G401.6 (cell line): ENCODE results near the gene BBS1.
A peak's percentile ranks its signal among the peaks of the same experiment; 100 is the strongest.
"Not testable (repeated sequence)": the region's sequence is repeated elsewhere in the genome, so short reads cannot be mapped to it uniquely, and the experiment has no call there.

Experiments used
- FAIRE-seq: peaks from 2 replicates; lab custom pipeline; 2012; peaks lifted over from hg19 to GRCh38; lab: Jason Lieb, UNC

BBS1 gene

DNA sequence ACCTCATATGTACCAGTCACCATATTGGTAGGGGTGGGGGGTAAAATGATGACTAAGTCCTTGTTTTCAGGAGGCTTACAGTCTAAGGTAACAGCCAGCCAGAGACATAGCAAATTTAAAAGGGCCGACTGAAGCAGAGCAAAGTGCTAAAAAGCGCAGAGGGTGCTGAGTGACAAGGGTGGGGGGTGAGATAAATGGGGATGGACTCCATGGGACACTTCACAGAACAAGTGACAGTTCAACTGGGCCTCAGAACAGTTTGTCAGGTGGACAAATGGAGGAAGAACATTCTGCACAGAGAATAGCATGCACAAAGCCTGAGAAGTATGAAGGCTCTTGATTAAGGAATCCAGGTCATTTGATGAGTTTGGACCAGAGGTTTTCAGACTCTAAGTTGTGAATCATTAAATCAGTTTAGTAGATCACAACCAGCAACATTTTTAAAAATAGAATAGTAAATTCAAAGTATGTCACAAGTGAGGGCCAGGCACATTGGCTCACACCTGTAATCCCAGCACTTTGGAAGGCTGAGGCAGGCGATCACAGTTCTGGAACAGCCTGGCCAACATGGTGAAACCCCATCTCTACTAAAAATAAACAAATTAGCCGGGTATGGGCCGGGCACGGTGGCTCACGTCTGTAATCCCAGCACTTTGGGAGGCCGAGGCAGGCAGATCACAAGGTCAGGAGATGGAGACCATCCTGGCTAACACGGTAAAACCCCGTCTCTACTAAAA lies 14.0 kb downstream of the BBS1 start:
- no peak for FAIRE-seq

DNA sequence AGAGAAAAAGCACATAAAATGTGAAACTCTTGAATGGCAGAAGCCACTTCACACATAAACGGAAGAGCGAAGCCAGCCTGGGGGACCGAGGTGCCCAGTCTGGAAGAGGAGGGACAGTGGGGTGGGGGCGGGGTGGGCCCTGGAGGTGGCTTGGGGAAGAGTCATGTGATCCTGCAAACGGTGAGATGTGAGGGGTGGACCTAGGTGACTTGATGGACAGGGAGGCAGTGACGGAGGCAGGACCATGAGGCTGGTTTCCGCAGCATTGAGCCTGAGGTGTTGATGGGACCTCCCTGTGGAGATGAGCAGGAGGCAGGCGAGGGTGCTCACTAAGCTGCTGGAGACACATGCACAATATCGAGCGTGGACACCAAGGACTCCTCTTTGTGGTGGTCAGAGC lies 18.6 kb downstream of the BBS1 start:
- FAIRE-seq = no peak

DNA sequence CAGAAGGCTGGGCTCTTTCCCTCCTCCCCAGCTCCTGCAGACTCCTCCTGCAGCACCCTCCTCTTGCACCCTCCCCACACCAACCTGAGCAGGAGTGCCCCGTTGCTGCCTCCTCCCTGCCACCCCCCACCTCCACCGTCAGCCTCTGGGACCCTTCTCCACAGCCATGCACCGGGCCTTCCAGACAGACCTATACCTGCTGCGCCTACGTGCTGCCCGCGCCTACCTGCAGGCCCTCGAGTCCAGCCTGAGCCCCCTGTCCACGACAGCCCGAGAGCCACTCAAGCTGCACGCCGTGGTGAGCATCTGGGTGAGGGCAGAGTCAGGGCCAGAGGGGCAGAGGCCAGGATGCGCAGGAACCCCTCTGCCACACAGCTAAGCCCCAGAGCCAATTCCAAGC lies 19.2 kb downstream of the BBS1 start:
- no peak for FAIRE-seq

DNA sequence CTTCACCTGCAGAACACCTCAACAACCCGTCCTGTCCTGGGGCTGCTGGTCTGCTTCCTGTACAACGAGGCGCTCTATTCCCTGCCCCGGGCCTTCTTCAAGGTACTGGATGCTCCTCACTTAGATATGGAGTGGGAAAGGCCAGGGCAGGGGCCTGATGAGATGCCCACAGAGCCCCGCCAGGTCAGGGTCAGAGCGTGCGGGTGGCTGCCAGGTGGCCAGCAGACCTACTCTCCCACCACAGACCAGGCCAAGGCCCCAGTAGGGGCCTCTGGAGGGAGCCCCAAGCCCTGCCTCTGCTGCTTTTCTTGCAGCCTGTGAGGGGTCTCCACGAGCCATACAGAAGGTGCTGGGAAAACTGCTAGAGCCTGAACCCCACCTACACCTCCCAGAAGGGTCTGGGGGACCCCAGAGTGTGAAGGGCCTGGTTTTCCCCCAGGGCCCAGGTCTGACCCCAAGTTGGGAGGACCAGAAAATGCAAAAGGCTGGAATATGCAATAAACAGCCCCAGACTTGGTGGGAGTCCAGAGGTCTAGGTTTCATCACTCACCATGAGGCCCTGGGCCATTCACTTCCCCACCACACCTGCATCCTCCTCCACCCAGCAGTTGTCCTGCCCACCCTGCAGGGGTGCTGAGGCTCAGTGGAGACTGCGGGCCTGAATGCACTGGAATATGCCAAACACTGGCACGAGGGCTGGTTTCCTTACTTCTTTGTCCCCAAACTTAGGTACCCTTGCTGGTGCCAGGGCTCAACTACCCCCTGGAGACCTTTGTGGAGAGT lies 20.7 kb downstream of the BBS1 start:
- FAIRE-seq = no peak

DNA sequence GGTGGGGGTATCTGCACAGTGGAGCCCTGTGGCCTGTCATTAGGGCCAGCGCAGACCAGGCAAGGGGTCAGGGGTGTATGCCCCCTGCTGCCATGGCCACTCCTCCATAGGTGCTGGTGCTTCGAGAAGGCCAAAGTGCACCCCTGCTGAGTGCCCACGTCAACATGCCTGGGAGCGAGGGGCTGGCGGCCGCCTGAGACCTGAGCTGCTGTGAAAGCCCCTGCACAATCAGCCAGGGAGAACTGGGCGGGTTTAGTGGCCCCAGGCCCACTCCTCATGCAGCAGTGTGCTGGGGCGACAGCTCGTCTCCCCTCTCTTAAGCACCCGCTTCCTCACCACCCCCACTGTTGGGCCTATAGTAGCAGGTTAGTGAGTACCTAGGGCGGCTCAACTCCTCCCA lies 21.4 kb downstream of the BBS1 start:
- no peak for FAIRE-seq

DNA sequence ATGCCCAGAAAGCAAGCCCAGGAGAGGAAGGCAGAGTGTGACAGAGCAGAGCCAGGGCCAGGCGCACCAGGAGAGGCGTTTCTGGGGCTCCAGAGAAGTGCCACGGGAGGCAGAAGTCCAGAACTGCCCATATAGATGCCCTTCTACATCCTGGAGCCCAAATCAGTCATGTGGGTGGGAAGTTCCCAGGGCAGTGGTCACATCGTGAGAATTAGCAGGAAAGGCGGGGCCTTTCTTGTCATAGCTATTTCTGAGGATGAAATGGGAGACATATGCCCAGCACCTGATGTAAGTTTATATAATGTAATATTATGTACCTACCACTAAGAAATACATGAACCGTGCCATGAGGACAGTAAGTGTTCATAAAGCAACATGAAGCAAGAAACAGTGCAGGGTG lies 22.3 kb downstream of the BBS1 start:
- no peak for FAIRE-seq

DNA sequence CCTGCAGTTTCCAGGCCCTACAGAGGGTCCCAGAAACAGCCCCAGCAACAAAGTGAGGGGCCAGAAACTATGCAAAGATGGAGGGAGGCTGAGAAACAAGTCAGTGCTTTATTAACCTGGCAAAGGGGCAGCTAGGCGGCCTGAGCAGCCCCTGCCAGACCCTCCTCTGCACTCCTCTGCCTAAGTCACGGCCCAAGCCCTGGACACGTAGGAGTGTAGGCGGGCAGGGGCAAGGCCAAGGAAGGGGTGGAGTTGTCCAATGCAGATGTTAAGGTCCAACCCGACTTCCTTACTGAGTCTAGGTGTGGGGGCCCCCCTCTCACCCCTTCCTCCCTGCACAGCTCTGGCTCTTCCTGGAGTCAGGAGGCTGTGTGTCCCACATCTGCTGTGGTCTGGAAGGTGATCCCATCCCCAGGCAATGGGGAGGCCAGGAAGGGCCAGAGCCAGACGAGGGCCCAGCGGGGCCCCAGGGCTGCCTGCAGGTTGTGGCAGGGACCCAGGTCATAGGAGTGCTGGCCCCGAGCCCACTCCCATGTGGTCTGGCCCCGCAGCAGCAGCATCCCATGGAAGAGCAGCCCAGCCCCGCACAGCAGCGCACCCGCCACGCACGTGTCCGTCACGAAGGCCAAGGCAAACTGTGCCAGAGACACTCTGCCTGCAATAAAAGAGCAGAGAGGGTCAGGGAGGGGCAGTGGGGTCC lies 28.9 kb downstream of the BBS1 start:
- no peak for FAIRE-seq

DNA sequence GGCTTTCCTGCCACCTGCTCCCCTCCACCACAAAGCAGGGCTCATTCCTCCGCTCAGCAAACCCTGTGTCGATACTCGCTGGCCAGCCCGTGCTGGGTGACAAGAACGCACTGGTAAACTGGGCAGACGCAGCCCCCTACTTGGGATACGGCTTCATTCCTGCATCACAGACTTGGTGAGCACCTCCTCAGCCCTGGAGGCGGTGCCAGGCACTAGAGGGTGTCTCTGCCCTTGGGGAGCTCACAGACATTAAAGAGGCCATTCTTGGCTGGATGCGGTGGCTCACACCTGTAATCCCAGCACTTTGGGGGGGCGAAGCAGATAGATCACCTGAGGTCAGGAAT lies 29.4 kb downstream of the BBS1 start:
- no peak for FAIRE-seq

DNA sequence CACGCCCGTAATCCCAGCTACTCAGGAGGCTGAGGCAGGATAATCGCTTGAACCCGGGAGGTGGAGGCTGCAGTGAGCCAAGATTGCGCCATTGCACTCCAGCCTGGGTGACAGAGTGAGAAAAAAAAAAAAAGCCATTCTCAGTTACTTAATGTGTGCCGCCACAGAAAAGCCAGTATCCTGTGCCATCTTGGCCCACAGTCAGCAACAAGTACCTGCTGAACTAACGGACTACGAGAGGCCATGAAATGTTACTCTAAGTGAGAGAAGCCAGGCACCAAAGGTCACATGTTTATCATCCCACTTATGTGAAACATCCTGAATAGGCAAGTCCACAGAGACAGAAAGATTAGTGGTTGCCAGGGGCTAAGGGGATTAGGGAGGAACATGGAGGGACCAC lies 30.2 kb downstream of the BBS1 start:
- FAIRE-seq = not testable (repeated sequence)

DNA sequence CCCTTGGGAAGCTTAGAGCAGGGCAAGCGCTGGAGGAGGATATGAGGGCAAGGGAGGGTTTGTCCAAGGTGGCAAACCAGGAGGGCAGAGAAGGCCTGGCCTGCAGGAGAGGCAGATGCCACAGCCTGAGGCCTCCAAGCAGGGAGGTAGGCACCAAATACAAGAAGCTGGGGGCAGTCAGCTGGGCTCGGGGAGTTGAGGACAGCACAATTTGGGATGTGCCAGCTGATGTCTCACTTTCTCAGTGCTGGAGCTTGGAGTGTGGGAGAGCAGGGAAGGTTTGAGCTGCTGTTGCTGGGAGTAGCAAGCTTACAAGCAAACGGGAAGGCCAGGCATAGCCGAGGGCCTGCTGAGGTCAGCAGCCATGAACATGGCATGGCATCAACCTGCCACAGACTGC lies 31.5 kb downstream of the BBS1 start:
- FAIRE-seq = no peak

DNA sequence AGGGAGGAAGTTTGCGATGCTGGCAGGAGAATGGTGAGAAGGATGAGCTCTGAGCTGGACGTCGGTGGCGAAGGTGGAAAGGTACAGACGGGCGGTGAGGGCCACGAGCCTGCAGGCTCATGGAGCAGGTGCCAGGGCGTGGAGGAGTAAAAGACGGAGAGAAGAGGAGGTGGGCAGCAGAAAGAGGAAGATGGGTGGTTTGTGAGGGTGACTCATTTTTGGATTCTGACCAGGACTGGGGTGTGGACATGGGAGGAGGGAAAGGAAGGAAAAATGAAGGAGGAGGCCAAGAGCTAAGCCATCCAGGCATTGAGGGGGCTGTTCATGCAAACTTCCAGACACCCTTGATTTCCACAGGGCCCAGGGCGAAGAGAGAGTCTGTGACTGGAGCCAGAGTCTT lies 31.9 kb downstream of the BBS1 start:
- no peak for FAIRE-seq

DNA sequence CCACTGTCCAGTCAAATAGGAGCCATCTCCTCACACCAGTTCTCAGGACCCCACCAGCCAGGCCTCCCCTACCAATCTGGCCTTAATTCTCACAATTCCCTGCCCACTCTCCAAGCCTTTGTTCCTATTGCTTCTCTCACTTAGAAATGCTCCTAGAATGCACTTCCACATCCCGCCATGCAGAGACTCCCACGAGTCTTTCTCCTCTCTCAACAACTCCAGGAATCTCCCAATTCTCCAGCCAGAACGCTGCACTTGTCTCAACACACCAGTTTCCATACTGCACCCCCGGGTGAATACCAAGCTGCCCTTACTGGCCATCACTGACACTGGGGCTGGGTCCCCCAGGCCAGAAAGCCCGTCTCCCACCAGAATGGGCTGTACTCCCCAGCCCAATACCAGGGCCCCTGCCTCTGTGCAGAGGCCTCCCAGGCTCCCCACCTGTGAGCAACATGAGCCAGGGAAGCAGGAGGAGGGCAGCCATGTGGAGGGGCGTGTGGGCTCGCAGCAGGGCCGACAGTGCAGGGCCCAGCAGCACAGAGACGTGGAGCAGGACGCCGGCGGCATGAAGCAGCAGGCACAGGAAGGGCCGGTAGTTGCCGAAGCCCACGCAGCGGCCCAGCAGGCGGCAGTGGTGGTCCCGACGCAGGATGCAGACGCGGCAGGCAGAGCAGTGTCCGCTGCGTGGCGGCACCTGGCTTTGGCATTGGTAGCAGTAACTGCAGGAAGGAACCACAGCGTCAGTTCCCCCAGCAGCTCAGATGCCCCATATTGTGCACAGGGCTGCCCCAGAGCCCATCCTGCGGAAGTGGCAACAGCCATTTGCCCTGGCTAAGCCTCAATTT lies 33.0 kb downstream of the BBS1 start:
- FAIRE-seq = peak; percentile 49

DNA sequence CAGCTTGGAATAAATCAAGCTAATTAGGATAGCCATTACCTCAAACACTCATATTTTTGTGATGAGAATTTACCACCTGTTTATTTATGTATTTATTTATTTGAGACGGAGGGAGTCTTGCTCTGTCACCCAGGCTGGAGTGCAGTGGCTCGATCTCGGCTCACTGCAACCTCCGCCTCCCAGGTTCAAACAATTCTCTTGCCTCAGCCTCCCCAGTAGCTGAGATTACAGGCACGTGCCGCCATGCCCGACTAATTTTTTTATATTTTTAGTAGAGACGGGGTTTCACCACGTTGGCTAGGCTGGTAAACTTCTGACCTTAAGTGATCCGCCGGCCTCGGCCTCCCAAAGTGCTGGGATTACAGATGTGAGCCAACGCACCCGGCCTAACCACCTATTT lies 34.5 kb downstream of the BBS1 start:
- not testable (repeated sequence) for FAIRE-seq

DNA sequence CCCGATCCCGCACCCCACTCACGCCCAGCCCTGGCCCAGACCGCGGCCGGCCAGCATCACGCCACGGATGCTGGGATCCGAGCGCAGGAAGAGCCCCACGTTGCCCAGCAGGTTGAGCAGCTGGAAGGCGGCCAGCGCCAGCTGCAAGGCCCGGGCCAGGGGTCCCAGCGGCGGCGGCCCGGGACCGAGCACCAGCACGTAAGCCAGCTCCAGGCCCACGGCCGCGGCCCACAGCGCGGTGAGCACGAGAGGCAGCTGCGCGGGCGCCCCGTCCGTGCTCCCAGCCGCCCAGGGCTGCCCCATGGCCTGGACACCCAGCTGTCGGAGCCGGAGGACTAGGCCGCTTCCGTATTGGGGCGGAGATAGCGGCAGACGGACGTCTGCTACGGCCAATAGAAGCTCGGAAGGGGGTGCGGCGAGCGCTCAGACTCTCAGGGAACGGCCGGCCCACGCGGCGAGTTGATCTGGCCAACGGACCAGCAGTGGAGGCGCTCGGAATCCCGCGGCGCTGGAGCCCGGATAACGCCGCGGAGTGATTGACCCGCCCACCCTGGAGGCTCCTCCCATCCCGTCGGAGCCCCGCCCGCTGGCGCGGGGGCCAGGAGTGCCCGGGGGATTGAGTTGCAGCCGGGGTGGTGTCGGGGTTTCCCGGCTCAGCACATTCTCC lies 35.4 kb downstream of the BBS1 start, which contains the start of gene ZDHHC24:
Gene ZDHHC24 (minus strand): TSS at position 348 of the 667 bp plus-strand sequence. CDS start 45 bp downstream, at position 303.
- FAIRE-seq = peak; percentile 98

DNA sequence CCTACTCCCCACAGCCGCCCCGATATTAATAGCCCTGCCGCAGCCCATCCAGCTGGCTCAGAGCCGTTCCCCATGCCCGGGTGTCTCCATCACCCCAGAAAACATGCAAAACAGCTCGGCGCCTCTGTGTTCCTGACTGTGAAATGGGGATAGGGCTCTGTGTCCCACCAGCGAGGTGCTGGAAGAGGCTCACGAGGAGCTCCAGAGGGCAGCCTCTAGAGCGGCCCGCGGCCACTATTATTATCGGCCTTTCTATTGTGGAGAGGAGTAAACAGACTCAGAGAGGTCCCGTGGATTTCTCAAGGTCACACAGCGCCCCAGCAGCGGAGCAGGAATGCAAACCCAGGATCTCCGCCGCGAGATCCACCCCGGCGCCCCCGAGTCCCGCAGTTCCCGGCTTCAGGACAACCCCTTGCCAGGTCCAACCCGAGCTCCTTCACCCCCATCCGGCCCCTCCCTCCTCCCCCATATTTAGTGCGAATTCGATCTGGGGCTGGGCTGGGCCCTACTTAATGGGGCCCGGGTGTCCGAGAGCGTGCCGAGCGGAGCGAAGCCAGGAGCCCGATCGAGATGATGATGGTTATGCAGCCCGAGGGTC lies 36.0 kb downstream of the BBS1 start, which contains the start of gene ACTN3:
Gene ACTN3 (plus strand): TSS at position 536 of the 598 bp plus-strand sequence. CDS start 35 bp downstream, at position 571.
- FAIRE-seq = peak; percentile 13

DNA sequence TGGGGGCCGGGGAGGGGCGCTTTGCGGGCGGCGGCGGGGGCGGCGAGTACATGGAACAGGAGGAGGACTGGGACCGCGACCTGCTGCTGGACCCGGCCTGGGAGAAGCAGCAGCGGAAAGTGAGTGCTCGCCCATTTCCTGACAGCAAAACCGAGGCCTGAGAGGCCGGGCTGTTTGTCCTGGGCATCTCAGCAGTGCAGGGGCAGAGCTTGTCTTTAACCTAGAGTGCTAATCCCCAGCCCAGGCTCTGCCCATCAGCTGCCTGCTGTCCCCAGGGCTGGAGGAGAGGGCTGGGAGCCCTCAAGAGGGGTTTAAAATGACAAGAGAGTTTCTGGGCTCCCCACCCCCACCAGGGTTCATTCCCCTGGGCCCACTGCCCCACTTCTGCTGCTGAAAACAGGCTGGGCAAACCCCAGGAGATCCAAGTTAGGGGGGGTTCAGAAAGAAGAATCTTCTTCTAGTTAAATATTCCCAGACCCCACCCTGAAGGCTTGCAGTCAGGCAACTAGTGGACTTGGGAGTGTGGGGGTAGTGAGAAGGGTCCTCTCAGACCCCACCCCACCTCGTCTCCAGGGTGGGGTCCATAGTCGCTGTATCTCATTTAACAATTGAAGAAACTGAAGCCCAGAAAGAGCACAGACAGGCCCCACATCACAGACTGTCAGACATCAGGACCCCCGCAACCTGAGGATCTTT lies 36.7 kb downstream of the BBS1 start:
- no peak for FAIRE-seq

DNA sequence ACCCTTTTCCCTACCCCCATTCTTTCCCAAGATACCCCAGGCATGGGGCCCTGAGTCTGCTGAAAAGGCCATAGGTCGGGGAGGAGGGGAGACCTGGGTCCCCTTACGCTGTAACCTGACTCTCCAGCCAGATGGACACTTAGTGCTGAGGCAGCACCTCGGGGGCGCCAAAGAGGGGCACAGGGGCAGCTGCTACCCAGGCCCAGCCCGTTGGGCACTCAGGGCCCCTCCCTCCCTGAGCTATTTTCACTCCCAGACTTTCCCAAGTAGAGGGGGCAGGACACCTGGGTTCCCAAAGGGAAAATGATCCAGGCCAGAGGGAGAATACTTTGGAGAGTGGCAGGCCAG lies 37.2 kb downstream of the BBS1 start:
- no peak for FAIRE-seq

DNA sequence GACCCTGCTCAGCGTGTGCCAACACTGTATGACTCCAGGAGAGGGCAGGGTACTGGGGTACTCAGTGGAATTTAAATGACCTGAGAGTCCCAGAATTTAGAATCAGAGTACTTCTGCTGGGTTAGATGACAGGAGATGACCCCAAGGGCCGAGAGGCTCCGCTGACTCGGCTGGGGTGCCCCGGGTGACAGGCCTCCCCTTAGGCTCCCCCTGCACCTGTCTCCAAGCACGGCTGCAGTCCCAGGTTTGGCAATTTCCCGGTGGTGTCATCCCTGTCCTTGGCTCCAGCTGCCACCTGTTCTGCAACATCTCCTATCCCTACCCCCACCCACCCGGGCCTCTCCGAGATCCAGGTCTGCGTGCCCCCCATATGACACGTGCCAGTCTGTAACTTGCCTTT lies 37.6 kb downstream of the BBS1 start:
- no peak for FAIRE-seq

DNA sequence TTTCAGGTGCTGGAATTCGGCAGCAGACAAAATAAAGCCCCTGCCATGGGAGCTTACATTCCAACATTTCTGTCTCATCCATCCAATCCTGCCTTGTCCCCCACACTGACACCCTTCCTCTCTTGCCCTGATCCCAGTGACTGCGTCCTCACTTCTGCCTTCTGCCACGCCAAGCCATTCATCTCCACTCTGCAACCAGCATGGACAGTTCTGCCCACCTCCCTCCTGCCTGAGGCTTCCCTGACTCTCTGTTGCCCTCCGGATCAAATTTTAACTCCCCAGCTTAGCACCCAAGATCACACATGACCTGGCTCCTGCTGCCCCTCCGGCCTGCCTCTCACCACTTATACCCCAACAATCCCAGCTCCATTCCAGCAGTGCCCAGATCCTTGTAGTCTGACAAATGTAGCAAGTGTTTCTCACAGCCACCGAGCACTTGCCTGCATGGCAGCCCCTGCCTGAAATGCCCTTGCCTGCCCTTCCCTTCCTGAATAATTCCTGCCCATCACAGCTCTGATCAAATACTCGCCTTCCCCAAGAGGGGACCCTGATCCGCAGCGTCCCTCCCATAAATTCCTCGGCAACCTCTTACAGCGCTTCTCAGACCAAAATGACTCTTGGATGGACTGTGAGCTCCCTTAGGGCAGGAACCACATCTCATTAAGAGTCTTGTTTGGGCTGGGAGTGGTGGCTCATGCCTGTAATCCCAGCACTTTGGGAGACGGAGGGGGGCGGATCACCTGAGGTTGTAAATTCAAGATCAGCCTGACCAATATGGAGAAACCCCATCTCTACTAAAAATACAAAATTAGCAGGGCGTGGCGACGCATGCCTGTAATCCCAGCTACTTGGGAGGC lies 38.6 kb downstream of the BBS1 start:
- FAIRE-seq = no peak

DNA sequence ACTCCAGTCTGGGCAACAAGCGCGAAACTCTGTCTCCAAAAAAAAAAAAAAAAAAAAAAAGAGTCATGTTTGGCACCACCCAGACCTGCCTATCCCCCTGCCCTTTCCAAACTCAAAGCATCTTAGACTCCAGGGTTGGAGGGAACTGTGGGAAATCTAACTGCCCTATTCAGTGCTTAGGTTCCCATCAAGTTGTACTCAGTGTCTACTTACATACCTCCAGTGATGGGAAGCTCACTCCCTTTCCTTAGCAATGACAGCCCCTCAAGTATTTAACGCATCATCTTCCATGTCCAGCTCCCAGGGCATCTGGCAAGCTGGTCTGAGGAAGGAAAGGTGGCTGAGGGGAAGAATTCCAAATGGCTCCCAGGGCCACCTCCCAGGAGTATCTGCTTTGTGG lies 39.3 kb downstream of the BBS1 start:
- no peak for FAIRE-seq
